ENCODE measurements around the gene GPBP1L1.

DNA sequence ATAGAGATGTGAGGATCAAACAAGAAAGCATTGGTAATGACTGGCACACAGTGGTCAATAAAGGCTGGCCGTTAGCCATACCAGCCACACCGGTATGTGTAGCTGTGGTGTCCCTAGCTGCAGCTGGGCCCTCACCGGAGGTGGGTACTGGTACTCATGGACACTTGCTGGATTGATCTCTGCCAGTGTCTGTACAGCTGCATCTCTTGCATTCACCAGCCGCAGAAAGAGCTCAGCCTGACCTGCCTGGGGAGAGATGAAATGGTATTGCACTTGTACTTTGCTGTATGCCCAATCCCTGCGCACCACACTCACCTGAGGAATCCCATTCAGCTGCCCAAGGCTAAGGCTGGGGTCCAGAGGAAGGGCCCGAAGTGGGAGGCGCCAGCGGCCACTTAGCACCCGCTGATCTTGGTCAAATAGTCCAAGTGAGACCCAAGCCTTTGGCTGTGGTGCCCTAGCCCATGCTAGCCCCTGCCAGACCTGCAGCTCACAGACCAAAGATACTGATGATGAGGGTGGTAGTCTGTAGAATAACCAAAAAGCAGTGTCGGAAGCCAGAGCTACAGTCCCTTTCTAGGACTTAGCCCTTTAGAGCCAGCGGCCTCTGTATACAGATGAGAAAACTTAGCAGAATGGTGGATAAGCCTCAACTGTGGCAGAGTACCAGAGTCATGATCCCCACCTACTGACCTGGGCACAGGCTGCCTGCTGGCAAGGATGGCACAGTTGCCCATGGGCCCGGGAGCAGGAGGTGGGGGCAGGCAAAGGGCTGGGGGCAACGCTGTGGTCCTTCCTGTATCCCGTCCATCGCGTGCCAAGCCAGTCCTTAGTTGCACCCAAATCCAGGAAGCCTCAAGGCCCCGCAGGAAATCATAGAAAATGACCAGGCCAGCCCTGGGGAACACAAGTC, 65.5 kb downstream of the GPBP1L1 start:
- TF ChIP-seq EZH2 (IDR thresholded peaks at IDR 0.05; ENCODE audit: insufficient read depth, poor library complexity, severe bottlenecking) (no peak), EZH2phosphoT487 (IDR thresholded peaks at IDR 0.05; ENCODE audit: insufficient read depth, low read depth) (no peak)

Measured in GM23248 (cell line).